Islet precursor cell (in vitro differentiated cells): ENCODE measurements around the gene PFDN2.
A peak's percentile ranks its signal among the peaks of the same experiment; 100 is the strongest.
"Not testable (repeated sequence)": the region's sequence is repeated elsewhere in the genome, so short reads cannot be mapped to it uniquely, and the experiment has no call there.

ENCODE experiments used
- DNase-seq: peaks from one replicate; pipeline ENCODE4 v3.0.0-alpha.2; 2018

PFDN2 gene

DNA sequence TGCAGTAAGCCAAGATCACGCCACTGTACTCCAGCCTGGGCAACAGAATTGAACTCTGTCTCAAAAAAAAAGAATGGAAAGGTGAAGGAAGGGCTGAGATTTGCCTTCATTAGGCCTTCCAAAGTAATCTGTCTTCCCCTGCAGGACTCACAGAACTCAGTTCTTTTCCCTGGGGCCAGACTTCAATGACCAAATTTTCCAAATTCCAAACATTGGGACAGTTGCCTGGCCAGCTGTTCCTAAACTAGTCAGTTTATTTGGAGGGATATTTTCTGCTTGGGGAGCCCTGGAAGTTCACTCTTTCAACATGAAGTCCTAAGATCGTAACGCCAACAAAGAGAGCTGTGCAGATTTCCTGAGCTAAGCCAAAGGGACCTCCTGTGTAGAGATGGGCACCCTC lies 20.0 kb upstream of the PFDN2 start:
- no peak for DNase-seq

DNA sequence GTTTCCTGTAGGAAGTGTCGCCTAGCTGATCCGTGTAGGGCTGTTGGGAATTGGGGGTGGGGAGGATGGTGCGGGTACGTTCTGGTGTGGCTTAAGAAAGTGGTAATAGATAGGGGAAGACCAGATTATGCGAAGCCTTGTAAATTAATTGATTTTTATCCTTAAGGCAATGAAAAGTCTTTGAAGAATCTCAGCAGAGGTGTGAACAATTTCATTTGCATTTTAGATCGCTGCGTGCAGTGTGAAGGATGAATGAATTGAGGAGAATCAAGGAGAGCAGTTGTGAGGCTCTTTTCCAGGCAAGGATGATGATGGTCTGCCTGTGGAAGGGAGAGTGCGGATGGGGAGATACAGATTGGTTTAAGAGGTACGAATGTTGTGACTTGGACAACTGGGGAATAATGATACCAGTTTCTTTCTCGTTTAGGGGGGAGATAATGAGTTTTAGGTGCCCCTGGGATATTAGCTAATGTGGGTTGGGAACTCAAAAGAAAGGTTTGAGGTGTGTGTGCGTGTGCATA lies 15.4 kb upstream of the PFDN2 start:
- no peak for DNase-seq

DNA sequence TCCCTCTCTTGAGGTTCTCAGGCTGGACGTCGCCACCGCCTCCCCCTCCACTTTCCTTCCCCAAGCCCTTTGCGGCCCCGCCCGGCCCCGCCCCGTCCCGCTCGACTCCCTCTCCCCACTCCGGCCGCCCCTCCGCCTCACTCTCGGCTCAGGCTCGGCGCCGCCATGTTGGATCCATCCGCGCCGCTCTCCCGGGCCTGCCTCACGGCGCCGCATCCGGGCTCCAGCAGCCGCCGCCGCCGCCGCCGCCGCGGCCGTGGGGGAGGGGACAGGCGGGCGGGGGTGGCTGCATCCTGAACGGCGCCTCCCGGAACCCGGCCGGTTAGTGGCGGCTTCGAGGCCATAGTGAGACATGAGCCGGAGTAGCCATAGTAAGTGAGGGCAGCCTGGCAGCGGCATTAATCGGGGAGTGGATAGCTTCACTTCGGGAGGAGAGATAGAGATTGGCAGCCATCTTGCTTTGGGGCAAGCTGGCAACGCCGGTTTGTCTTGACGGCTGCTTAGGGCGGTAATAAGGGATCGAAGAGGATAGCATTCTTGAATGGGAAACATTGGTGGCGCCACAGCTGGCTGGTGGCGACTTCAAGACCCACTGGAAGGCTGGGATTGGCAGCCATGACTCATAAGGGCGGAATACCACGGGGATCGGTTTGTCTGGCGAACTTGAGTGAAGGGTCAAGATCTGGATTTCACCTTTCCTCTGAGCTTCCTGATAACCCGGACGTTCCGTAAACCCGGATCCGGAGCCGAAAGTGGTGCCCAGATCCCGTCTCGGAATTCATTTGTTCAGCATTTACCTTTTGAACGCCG lies 14.8 kb upstream of the PFDN2 start, which contains the start of gene DEDD:
DEDD (minus strand) TSS at position 258 of the 810 bp plus-strand sequence. CDS start 8,205 bp downstream, outside the sequence.
- peak; percentile 98 for DNase-seq

DNA sequence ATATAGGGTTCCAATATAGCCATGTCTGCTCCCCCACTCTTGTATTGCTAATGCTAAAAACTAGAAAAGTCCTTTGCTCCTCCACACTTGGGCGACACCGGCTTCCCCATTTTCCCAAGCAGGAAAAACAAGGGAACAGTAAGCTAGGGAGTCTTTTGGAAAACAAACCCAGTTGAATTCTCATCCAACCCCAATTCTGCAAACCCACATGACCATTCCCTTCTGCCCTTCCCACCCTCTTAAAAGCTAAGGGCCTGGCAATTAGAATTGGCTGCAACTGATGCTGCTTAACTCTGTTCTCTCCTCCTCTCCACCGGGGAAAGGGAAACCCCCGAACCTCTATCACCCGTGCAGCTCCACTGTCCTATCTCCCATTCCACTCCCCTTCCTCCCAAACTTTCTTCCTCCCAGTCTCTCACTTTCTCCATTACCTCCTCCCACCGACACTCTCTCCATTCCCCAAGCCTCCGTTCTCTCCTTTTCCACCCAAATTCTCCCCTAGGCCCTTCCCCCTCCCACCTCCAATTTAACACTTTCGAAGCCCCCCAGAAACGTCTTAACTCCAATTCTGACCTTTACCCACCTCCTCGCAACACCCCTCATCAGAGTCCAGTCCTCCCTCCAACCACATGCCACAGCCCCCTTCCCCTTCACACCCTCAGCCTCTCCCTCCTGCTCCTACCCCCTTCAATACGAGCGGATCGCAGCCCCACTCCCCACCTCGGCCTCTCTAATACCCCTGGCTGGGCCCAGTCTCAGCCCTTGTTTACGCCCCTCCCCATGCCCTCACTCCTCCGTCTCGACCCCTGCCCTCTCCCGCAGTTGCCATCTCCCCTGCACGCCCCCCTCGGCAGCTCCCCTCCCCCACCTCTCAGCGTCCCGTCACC lies 13.9 kb upstream of the PFDN2 start:
- DNase-seq: no peak

DNA sequence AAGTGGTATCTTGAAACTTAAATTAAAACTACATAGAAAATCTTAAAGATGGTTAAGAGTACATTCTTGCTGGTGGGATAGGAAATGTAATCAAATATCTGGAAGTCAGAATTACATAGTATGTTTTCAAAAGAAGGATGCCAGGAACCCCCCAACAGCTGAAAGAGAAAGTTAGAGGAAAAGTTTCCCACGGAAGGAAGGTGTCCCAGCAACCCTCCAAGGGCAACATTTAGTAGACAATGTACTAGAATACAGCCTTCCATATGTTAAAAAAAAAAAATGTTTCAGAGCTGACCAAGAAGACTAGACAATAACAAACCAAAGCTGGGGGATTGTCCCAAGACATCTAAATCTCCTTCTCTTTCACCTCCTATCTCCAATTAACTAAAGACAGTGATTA lies 12.4 kb upstream of the PFDN2 start:
- no peak for DNase-seq

DNA sequence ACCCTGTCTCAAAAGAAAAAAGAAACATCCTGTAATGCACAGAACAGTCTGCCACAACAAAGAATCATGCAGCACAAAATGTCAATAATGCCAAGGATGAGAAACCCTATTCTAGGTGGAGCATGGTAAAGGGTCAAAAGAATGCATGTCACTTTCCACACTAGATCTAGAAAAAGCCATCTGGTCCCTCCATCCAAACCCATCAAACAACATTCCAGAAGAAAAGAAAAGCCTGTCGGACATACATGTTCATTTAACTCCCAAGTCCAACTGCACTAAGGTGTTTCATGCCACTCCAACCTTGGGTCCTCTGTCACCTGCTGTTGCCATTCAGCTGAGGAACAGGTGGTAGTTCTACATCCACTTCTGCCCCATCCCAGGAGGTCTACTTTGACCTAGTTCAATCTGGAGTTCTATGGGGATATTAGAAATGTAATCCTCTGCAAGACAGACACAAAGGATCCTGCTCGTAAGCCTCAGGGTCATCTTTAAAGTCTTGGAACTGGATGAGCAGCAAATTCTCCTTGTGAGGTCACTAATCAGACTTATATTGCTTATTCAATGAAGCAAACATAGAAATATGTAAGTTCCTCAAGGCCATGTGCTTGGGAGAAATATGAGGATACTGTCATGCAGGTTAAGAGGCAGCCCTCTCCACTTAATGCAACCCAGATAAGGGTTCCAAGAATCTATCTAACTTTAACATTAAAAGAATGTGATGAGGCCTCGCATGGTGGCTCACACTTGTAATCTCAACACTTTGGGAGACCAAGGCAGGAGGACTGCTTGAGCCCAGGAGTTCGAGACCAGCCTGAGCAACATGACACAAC lies 11.0 kb upstream of the PFDN2 start:
- no peak for DNase-seq

DNA sequence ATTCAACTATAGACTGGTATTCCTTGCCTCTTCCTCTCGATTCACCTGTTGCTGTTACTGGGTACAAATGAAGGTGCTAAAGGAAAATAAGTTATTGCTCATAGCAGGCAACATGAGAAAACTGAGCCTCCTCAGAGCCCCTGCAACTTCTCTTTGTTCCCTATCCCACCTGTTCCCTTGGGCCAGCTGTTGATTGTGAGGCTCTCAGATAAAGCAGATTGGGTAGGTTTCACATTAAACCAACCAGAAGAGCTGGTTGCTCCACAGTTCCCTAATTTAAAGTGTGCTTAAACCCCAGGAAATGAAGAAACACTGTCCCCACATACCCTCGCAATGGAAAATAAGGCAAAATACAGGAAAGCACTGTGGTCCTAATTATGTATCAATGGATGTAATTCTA lies 9.8 kb upstream of the PFDN2 start:
- no peak for DNase-seq

DNA sequence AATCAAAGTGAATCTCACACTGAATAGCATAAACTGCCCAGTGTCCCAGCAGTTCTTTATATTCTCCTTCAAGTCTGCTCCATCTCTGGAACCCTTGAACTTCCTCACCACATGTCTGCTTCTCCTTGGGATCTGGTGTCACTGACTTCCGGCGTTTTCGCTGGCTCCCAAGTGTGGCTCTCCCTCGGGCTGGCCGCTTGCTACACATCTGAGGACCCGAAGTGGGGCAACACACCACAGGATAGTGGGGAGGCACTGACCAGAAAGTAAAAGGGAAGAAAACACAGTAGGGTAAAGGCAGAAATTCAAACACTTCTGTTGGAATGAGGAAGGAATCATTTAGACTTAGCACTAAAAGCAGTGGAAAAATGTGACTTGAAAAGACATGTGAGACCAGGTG lies 5.1 kb upstream of the PFDN2 start:
- DNase-seq: no peak

DNA sequence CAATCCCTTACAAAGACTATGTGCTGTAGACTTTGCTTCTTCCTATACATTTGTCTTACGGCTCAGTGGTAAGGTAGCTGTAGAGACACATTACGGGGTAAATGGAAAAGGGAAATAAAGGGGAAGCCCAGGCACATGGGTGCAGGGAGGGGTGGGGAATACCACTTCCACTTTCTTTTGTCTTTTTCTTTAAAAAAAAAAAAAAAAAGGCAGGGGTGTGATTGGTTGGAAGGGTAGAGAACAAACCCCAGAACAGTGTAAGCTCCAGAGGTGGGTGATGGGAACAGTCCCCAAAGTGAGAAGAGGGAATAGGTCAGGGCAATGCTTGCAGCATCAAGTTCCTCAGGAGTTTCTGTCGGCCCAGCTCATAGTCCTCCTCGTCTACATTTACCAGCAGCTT lies 4.0 kb upstream of the PFDN2 start:
- no peak for DNase-seq

DNA sequence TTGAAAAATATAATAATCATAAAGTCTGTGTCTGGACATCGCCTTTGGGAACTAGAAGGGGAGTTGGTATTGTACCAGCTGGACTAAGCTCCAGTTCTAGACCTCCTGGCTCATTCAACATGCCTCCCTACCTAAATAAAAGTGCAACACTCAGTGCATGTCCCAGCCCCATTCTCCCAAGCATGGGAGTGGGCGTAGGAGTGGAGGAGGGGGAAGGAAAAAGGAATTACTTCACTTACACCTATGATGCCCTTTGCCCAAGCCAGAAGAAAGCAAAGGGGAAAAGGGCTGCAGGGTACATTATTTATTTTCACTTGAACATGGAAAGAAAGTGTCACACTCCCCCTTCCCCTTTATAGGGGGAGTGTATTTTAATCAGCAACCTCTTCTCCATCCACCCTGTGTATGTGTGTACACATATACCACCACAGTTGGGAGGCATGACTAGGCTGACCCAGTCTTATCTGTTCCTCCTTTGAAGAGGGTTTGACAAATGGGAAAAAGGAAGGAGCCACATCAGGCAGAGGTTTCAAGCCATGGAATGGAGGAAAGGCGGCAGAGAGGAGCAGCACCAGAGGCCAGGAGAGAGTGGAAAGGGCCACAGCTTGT lies 3.3 kb upstream of the PFDN2 start:
- DNase-seq: no peak

DNA sequence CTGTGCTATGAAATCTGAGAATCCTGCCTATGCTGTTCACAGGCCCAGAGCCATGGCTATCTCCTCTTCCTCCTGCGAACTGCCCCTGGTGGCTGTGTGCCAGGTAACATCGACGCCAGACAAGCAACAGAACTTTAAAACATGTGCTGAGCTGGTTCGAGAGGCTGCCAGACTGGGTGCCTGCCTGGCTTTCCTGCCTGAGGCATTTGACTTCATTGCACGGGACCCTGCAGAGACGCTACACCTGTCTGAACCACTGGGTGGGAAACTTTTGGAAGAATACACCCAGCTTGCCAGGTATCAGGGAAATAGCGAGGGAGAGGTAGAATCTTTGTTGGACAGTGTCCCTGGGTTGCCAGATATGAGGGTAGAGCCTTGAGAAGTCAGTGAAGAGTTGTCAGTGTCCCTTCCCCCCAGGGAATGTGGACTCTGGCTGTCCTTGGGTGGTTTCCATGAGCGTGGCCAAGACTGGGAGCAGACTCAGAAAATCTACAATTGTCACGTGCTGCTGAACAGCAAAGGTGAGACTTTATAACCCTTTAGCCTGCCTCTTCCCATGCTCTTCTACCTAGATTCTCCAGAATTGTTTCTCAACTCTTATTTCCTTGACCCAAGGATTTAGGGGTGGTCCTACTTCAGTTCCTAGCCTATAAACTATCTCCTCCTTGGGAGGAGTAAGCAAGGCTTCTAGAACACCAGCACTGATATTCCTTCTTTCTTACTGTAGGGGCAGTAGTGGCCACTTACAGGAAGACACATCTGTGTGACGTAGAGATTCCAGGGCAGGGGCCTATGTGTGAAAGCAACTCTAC lies 1.5 kb upstream of the PFDN2 start:
- DNase-seq: peak; percentile 89

DNA sequence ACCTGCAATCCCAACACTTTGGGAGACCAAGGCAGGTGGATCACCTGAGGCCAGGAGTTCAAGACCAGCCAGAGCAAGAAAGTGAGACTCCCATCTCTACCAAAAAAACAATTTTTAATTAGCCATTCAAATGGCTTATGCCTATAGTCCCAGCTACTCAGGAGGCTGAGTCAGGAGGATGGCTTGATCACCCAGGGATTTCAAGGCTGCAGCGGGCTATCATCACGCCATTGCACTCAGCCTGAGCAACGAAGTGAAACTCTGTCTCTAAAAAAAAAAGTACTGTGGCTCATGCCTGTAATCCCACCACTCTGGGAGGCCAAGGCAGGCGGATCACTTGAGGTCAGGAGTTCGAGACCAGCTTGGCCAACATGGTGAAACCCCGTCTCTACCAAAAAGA lies 1.9 kb downstream of the PFDN2 start:
- not testable (repeated sequence) for DNase-seq

DNA sequence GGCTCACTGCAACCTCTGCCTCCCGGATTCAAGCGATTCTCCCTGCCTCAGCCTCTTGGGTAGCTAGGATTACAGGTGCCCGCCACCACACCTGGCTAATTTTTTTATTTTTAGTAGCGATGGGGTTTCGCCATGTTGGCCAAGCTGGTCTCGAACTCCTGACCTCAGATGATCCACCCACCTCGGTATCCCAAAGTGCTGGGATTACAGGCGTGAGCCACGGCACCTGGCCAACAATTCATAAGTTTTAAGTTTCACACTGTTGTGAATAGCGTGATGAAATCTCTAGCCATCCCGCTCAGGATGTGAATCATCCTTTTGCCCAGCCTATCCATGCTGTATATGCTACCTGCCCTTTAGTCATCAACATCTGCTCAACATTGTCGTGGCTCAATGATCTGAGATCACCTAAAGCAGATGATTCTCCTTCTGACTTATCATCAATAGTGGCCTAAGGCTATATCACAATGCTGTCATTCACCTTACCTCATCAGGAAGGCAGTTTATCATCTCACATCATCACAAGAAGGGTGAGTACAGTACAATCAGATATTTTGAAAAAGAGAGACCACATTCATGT lies 2.6 kb downstream of the PFDN2 start:
- no peak for DNase-seq

DNA sequence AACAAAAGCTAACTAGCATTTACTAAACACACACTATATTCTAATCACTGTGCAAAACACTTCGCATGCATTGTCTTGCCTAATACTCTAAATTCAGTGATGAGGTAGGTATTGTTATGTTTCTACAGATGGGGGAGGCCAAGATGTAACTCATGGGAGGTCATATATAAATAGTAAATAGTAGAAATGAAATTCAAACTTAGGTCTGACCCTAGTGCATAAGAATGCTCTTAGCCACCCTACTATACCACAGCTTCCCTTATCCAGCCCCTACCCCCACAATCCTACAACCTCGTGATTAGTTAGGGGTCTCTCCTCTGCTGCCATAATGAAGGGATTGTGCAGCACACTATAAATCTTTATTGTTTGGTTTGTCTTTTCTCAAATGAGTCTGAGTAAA lies 3.3 kb downstream of the PFDN2 start:
- no peak for DNase-seq

DNA sequence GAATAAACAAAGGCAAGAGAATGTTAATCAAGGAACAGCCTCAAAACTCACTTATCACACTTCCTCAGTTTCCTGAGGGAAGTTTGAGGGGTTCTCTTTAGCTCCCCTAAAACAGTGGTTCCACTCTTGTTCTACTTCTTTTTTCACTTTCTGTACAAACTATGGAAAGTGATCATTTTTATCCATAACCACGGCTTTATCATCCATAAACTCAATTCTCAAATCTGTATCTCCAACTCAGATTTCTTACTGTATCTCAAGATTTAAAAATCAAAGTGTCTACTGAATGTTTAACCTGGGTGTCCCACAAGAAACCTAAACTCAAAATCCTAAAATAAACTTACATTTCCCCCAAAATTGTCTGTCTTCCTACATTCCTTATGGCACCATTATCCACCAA lies 3.9 kb downstream of the PFDN2 start:
- DNase-seq: no peak

DNA sequence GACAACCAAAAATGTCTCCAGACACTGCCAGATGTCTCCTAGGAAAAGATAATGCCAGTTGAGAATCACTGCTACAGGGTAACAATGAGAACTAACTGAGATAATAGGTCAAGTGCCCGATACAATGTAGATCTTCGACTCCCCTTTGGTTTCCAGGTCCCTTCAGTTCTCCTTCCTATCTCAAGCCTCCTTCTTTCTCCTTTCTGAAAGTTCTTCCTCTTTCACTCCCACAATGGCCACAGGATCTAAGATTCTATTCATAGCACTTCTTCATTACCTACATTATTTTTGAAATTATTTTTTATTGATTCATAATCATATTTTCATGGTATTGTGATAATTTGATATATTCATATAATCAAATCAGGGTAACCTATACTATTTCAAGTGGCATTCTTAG lies 6.3 kb downstream of the PFDN2 start:
- DNase-seq: no peak

DNA sequence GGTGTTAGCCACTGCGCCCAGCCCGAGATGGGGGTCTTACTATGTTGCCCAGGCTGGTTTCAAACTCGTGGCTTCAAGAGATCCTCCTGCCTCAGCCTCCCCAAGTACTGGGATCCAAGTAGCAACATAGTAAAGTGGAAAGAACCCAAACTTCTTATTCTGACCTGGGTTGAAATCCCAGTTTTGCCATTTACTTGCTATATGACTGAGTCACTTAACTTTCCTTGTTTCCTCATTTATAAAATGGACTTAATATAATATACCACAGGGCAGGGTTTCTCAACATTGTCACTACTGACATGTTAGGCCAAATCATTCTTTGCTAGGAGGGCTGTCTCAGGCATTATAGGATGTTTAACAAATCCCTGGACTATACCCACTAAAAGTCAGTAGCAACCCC lies 6.7 kb downstream of the PFDN2 start:
- no peak for DNase-seq

DNA sequence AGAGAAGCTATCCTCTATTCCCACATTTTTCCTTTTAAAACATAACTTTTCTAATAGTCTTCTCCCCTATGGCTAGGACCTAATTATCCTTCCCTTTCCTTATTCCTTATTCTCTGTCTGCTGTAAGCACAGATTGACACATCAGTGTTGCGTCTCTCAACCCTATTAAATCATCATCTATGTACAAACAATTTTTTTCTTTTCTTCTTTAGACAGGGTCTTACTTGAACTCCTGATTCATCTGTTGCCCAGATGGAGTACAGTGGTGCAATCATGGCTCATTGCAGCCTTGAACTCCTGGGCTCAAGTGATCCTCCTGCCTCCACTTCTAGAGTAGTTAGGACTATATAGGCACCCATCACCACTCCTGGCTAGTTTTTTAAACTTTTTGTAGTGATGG lies 11.4 kb downstream of the PFDN2 start:
- no peak for DNase-seq

DNA sequence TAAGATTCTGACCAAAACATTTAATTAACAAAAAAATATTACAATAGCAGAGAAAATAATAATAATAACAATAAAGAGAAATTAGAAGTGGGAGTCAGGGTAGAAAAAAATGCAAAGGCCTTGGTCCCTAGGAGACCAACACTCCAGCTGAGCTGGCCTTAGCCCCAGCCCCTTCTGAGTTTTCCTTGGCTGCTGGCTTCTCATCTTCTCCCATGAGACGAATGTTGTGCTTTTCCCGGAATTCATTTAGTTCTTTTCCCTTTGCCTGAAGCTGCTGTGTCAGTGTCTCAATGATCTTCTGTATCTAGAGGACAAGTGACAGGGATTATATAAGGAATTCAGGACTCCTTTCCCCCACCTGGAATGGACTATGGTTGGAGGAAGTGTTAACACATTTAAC lies 17.3 kb downstream of the PFDN2 start:
- DNase-seq: no peak

DNA sequence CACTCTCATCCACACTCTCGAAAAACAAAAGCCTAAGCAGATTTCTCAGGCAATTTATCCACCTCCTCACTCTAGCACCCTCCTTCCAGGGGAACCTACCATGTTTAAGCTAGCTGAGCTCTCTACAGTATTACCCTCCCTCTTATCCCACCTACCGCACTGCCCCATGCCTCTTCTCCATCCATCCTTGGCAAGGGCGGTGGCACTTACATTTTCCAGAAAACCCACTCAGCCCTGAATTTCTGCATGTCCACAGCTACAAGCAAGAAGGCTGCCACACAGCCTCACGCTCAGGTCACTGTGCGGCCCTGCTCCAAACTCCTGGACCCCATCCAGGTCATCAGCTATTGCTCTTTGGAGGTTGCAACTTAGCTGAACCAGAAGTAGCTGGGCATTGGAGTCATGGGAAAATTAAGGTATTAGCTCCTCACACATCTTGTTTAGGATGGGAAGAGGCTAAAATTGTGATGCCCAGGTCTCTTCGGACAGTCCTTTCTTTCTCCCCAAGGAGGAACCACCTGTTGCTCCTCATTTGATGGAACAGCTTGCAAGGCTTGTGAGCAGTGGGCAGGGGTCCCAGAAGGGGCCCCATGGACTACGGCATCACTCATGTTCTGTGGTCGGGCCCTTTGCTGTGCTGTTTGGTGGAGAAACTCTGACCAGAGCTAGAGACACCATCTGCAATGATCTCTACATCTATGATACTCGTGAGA lies 18.6 kb downstream of the PFDN2 start:
- DNase-seq: peak; percentile 46
